Endometrial microvascular endothelial cells (primary cell): ENCODE data around the gene CYFIP2. TPM values are rescaled to one million over a fixed set of nuclear protein-coding genes. Genes with fewer than 3 reads are reported as not detected.

Source experiments
- in situ Hi-C: cut with HindIII; loops from 2 replicates; pipeline ENCODE4 v1.10.0; 2017; ENCODE audit warnings: low sequenced_read_pairs, low pct_unique_long_range_greater_than_20kb; ENCODE audit errors: inconsistent ontology term
- total RNA-seq: library from RNA; depleted of rRNA; stranded (reverse); fragments of >200 nt; gene quantifications from one replicate; pipeline ENCODE4 v1.2.3, GENCODE V29; 2015; ENCODE audit errors: inconsistent ontology term

CYFIP2 gene
- total RNA-seq, 1 donor from 2014 or later: 10.4 TPM

DNA sequence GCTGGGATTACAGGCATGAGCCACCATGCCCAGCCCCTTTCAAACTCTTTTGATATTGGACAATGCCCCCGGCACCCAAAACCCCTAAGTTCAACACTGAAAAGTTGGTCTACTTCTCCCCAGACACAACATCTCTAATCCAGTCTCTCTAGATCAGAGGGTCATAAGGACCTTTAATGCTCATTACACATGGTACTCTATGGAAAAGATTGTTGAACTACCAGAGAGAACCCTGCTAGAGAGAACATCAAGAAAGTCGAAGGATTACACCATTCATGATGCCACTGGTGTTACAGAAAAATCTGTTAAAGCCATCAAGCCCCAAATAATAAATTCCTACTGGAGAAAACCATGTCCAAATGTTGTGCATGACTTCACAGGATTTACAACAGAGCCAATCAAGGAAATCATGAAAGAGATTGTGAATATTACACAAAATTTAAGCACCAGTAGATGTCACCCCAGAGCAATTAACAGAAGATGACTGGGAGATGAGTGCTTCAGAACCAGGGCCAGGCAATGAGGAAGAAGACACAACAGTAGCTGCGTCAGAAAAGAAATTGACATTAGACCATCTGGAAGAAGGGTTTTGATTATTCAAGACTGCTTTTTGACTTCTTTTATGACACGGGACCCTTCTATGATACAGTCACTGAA, 165.7 kb downstream of the CYFIP2 start:
- in situ Hi-C loops: no loop called here

GRCh38 chr5:157434096-157434495, 168.2 kb downstream of the CYFIP2 start:
- in situ Hi-C loops: no loop called here

GRCh38 chr5:157443041-157443549, 177.2 kb downstream of the CYFIP2 start:
- in situ Hi-C loops: no loop called here

- in situ Hi-C loops: no loop called here
Observed at GRCh38 chr5:157444224-157444623, 178.3 kb downstream of the CYFIP2 start.

Other genes with a start within 250 kb of the CYFIP2 start
- not detected for gene HAVCR1, start 207.0 kb upstream of the CYFIP2 start, total RNA-seq
- gene HAVCR2, start 157.1 kb upstream of the CYFIP2 start, total RNA-seq: not detected
- 6.7 TPM for gene MED7, start 123.3 kb upstream of the CYFIP2 start, total RNA-seq
- not detected for gene GARIN3, start 99.9 kb upstream of the CYFIP2 start, total RNA-seq
- gene ITK, start 85.3 kb upstream of the CYFIP2 start, total RNA-seq: not detected
- gene NIPAL4, start 194.1 kb downstream of the CYFIP2 start, total RNA-seq: not detected